Measurements from ENCODE around the gene ZFAND2A.

- TF ChIP-seq POLR2A (IDR thresholded peaks at IDR 0.05) = no peak
- TF ChIP-seq EP300 (IDR thresholded peaks at IDR 0.05) = no peak
- no peak for TF ChIP-seq POLR2AphosphoS5 (IDR thresholded peaks at IDR 0.05)
- no peak for TF ChIP-seq CTCF (IDR thresholded peaks at IDR 0.05)
Observed at GRCh38 chr7:1117321-1117928, 42.6 kb downstream of the ZFAND2A start.
